SK-N-SH treated with all-trans-retinoic acid at 6 μM for 48 hours (cell line): ENCODE results near the gene CFAP45.

ENCODE experiments used
- ZC3H10 ChIP-seq: fragments of 250-450 bp; sonication (Bioruptor Pico); IDR thresholded peaks from 2 replicates; pipeline ENCODE4 v1.5.1; 2021; ENCODE audit warnings: mild to moderate bottlenecking, moderate library complexity
- ZFP3 ChIP-seq: fragments of 250-450 bp; sonication (Bioruptor Pico); IDR thresholded peaks from 2 replicates; pipeline ENCODE4 v1.5.0; 2020; ENCODE audit warnings: mild to moderate bottlenecking, moderate library complexity
- TF ChIP-seq, protein P1 (sequence below): fragments of 250-450 bp; sonication (Bioruptor Pico); IDR thresholded peaks from 2 replicates; pipeline ENCODE4 v1.8.0; 2020; ENCODE audit warnings: mild to moderate bottlenecking, moderate library complexity, borderline replicate concordance

DNA sequence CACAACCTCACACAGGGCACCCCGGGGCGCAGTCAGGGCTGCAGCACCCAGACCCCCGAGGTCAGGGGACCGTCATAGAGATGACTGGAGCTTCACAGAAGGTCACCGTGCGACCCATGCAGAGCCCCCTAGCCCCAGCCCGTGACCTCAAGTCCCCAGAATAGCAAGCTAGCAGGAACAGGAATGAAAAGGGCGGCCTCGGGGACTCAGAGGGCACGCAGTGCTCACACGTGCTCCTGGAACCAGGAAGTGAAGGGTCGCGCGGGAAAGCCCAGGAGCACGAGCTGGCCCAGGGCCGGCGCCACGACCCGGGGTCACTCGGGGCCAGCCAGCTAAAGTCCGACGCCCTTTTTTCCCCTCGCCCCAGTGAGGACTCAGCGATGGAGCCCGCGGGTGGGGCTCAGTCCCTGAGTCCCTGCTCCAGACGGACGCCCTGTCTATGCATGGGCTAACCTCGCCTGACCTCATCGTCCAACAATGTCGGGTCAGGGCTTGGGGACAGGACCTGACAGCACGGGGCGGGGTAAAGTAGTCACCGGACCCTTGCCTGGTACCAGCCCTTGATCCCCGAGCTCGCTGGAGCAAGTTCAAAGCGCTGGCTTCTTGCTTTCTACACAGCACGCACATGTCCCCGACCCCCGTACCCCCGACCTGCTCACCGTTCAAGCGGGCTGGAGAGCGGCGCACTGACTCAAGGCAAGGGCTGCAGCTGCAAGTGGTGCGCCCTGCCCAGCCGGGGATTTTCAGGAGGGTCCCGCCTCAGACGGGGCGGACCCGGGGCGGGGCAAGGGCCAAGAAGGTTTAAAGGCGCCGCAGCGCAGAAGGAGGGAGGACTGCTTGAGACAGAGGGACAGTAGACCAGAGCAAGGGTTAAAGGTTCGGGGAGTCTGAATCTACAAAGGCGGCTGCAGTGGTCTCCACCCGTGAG lies 25.1 kb upstream of the CFAP45 start, which contains the start of gene TAGLN2:
- TF ChIP-seq ZFP3 (no peak), ZC3H10 (CRISPR knock-in tag) (no peak)
- TF ChIP-seq, protein P1, sequence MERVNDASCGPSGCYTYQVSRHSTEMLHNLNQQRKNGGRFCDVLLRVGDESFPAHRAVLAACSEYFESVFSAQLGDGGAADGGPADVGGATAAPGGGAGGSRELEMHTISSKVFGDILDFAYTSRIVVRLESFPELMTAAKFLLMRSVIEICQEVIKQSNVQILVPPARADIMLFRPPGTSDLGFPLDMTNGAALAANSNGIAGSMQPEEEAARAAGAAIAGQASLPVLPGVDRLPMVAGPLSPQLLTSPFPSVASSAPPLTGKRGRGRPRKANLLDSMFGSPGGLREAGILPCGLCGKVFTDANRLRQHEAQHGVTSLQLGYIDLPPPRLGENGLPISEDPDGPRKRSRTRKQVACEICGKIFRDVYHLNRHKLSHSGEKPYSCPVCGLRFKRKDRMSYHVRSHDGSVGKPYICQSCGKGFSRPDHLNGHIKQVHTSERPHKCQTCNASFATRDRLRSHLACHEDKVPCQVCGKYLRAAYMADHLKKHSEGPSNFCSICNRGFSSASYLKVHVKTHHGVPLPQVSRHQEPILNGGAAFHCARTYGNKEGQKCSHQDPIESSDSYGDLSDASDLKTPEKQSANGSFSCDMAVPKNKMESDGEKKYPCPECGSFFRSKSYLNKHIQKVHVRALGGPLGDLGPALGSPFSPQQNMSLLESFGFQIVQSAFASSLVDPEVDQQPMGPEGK: no peak; the same call in 1 of the 2 replicates
